Prostate gland (tissue), 1 donor: ENCODE measurements around the gene SRD5A1.

ENCODE experiments used
- POLR2A ChIP-seq: fragments of 450-650 bp; IDR thresholded peaks from one replicate; pipeline ENCODE4 v1.6.1; 2016; ENCODE audit warnings: antibody characterized with exemption, mild to moderate bottlenecking
- POLR2AphosphoS5 ChIP-seq: sonication (generic); formaldehyde crosslinking; IDR thresholded peaks from one replicate; pipeline ENCODE4 v1.6.1; 2017; ENCODE audit warnings: antibody characterized with exemption

DNA sequence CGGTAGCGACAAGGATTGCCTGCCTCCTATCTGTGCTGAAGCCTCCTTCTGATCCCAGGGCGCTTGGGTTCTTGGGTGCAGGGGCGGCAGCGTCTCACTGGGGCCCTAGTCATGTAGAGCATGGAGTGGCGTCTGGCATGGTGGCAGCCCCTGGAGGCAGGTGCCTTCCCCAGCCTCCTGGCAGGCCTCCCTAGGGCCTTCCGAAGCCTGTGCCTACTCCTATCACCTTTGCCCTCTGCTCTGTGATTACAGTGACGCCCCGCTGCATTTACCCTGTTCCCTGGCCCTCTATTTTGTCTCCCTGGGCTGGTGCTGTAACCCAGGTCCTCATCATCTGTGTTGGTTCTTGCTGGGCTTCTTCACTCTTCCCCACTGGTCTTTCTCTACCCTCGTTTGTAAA is 3.8 kb downstream of the SRD5A1 start:
- TF ChIP-seq POLR2A = no peak
- TF ChIP-seq POLR2AphosphoS5 = no peak
